Mesodermal cell (in vitro differentiated cells): Measurements from ENCODE around the gene PIP5K1C.
A peak's percentile ranks its signal among the peaks of the same experiment; 100 is the strongest.
"Not testable (repeated sequence)": the region's sequence is repeated elsewhere in the genome, so short reads cannot be mapped to it uniquely, and the experiment has no call there.

Experiments
- H3K27ac ChIP-seq: 2 replicates; pipeline ENCODE4 v1.7.0; 2013; ENCODE audit warnings: mild to moderate bottlenecking, low read depth, low read length, moderate library complexity; ENCODE audit not compliant: severe bottlenecking
- H3K36me3 ChIP-seq: 2 replicates; pipeline ENCODE4 v1.7.1; 2013; ENCODE audit warnings: mild to moderate bottlenecking, low read length, moderate library complexity; ENCODE audit not compliant: control insufficient read depth, insufficient read depth
- H3K4me1 ChIP-seq: one replicate; pipeline ENCODE4 v1.7.1; 2013; ENCODE audit warnings: mild to moderate bottlenecking, low read length; ENCODE audit not compliant: insufficient read depth, control insufficient read depth, poor library complexity, severe bottlenecking
- H3K4me3 ChIP-seq: 2 replicates; pipeline ENCODE4 v1.7.0; 2013; ENCODE audit warnings: low read length, control low read depth, mild to moderate bottlenecking; ENCODE audit not compliant: insufficient read depth, poor library complexity, severe bottlenecking; ENCODE audit errors: extremely low read depth
- H3K9me3 ChIP-seq: 2 replicates; pipeline ENCODE4 v1.7.1; 2013; ENCODE audit warnings: mild to moderate bottlenecking, low read length, moderate library complexity; ENCODE audit not compliant: control insufficient read depth
- WGBS, 2 experiments: methylation state at CpG; one replicate each; pipeline ENCODE4 v1.1.5; 2013; ENCODE audit warnings: missing lambda C conversion rate in 2 of 2; ENCODE audit not compliant: insufficient coverage in 2 of 2; 5-methylcytosine and 5-hydroxymethylcytosine counted together

Gene PIP5K1C

DNA sequence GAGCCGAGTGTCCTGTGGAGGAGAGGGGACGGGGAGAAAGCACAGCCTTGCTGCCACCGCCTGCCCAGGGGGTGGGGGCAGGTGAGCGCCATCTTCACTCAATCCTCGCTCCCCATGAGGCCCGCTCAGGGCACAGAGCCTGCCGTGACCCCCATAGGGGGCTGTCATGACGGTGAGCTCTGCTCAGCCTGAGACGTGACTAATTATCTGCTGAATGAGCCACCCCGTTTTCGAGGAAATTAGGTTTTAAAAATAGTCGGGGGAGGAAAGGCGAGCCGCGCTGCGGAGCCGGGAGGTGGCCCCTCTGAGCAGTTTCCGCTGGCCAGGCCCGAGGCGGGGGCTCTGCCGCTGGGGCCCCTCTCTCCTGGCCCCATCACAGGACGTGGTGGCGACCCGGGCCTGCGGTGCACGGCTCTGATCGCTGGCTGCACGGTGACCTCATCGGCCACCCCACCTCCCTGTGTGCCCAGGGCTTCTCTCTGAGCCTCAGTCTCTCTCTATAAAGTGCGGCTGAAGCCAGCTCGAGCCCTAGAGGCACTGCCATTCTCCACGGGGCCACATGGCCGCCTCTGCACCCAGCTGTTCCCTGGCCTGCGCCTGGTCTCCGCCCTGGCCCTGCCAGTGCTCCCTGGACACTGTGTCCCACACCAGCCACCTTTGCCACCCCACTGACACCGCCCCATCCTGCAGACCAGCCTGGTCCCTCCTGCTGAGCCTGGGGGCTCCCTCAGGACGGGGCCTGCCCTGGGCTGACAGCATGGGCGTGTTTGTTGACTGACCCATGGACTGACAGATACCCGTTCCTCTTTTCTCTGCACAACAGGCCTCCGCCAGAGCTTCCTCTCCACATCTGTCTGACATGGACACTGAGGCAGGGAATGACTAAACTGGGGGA lies 28.3 kb downstream of the PIP5K1C start:
- 61 to 70% methylated on average over 34 to 36 of the region's 40 CpGs for WGBS, 2 experiments
- Histone ChIP-seq H3K36me3 (peaks cover 9% of the 10 kb centered on the region), H3K9me3 (no peaks in the 10 kb centered on the region), H3K27ac (peak overlapping the region; percentile 75), H3K4me3 (no peak overlapping the region), H3K4me1 (peaks cover 48% of the 10 kb centered on the region)

DNA sequence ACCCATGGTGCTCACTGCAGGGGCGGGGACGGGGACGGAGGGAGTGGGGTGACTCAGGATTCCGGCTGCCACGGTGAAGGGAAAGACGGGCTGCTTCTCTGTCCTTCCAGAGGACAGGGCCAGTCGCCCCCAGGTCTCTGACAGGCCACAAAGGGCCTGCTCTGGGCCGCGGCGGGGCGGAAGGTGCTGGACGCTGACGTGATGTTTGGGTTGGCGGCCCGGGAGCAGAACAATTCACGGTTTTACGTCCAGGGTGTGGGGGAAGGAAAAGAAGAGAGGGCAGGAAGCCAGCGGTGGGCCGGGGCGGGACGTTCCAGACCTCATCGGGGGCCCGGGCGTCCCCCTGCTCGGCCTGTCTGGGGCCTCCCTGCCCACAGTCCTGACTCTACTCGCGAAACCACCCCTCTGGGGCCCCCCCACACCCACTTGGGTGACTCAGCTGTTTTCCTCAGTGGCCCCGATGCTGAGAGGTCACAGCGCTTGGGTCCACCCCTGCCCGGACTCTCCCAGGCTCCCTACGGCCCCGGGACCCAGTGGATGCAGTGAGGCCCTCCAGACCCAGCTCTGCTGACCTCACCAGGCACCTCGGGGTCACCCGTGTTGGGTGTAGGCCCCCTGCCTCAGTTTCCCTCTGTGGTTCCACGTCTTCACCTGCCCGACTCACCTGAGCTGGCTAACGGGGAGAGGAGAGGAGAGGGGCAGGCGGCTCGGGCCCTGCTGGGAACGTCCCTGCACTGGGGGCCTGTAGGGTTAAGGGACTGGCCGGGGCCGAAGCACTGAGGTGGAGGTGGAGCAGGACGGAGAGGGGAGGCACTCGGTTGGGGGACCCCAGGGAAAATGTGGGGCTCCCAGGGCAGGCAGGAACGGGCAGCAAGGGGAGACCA lies 29.2 kb downstream of the PIP5K1C start:
- peaks cover 4% of the 10 kb centered on the region for H3K36me3 ChIP-seq
- peak overlapping the region; percentile 75 for H3K27ac ChIP-seq
- no peaks in the 10 kb centered on the region for H3K9me3 ChIP-seq
- peaks cover 48% of the 10 kb centered on the region for H3K4me1 ChIP-seq
- H3K4me3 ChIP-seq, result no peak overlapping the region
- 69 to 77% methylated on average over 33 to 38 of the region's 45 CpGs for WGBS, 2 experiments

GRCh38 chr19:3669947-3670795 lies 30.1 kb downstream of the PIP5K1C start:
- Histone ChIP-seq H3K4me1 (peaks cover 48% of the 10 kb centered on the region), H3K9me3 (no peaks in the 10 kb centered on the region), H3K4me3 (no peak overlapping the region), H3K27ac (peak overlapping the region; percentile 75), H3K36me3 (peaks cover 9% of the 10 kb centered on the region)
- 65 to 76% methylated on average over 19 to 31 of the region's 33 CpGs for WGBS, 2 experiments

DNA sequence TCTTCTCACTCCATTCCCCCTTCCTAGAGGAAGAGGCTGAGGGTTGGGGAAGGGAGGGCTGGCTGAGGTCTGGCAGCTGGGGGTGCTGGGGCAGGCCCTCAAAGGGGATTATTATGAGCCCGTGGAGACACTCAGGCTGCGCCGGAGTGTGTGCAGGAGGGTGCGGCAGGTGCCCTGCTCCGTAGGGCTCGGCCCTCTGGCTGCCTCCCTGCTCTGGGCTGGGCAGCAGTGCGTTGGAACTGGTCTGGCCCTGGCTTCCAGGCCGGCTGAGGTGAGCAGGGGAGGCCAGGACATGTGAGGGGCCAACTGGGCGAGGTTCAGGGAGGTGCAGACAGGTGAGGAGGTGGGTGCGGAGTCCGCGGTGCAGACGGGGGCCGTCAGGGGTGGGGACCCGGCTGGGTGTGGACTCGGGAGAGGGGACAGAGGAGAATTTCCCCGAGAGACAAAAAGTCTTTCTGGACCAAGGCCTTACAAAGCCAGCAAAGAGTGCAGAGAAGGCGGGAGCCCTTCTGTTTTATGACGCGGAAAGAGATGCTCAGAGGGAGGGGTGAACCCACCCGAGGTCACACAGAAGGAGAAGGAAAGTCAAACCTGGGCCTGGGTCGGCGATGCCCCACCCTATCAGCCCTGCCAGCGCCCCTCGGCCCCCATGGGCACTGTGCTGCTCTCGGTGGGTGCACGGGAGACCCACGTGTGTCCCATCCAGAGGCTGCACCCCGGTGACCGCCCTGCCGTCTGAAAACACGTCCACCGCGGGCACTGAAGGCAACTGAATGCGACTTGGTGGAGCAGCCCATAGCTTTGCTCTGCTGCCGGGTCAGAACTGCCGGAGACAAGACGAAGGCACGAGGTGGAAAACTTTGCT lies 31.0 kb downstream of the PIP5K1C start:
- Histone ChIP-seq H3K4me3 (no peak overlapping the region), H3K27ac (no peak overlapping the region), H3K9me3 (no peaks in the 10 kb centered on the region), H3K4me1 (peaks cover 48% of the 10 kb centered on the region), H3K36me3 (peaks cover 17% of the 10 kb centered on the region)
- 87 to 89% methylated on average over 30 to 38 of the region's 39 CpGs for WGBS, 2 experiments

DNA sequence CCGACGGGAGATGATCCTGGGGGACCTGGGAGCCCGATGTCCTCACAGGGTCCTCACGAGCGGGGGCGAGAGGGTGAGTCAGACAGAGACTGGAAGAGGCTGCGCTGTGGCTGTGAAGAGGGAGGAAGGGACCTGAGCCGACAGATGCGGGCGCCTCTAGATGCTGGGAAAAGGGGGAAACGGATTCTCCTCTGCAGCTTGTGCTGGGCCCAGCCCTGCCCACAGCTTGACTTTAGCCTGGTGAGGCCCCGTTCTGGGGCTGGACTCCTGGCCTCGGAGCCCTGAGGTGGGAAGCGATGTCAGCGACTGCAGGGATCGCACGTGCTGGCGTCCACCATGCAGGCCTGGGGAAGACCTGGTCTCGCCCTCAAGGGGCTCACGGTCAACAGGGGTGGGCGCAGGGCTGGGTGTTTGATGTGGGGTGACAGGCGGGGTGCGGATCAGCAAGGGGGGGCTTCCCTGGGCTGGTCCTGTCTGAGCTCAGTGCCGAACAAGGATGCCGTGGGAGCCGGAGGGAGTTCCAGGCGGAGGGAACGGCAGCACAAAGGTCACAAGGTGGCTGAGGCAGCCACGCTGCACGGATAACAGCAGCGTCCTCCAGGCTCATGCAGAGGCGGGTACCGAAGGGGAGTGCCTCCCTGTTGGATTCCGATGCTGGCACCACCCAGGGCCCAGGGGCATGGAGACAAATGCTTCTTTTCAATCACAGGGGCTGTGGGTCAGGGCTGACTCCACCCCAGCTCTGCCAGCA lies 31.8 kb downstream of the PIP5K1C start:
- Histone ChIP-seq H3K27ac (peak overlapping the region; percentile 62), H3K9me3 (no peaks in the 10 kb centered on the region), H3K4me1 (peaks cover 48% of the 10 kb centered on the region), H3K4me3 (no peak overlapping the region), H3K36me3 (peaks cover 21% of the 10 kb centered on the region)
- 88 to 90% methylated on average over 31 to 32 of the region's 34 CpGs for WGBS, 2 experiments

DNA sequence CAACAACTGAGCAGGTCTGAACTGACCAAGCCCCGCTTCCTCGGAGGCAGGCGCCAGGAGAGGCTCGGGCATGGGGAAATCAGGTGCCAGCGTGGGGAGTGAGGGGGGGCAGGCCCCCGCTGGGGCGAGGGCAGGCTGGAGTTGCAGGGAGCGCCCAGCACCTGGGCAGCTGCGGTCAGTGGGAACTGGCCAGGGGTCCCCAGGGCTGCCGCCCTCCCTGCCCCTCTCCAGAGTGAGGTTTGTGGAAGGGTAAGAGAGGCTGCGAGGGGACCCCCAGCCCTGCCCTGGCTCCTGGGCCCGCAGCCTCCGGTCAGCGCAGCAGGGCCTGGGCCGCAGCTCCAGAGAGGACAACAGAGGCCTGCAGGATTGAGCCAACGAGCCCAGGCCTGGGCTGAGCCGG lies 32.5 kb downstream of the PIP5K1C start:
- H3K9me3 ChIP-seq, result no peaks in the 10 kb centered on the region
- H3K27ac ChIP-seq, result peak overlapping the region; percentile 62
- WGBS, 2 experiments, result 92 to 97% methylated on average over 5 to 16 of the region's 17 CpGs

DNA sequence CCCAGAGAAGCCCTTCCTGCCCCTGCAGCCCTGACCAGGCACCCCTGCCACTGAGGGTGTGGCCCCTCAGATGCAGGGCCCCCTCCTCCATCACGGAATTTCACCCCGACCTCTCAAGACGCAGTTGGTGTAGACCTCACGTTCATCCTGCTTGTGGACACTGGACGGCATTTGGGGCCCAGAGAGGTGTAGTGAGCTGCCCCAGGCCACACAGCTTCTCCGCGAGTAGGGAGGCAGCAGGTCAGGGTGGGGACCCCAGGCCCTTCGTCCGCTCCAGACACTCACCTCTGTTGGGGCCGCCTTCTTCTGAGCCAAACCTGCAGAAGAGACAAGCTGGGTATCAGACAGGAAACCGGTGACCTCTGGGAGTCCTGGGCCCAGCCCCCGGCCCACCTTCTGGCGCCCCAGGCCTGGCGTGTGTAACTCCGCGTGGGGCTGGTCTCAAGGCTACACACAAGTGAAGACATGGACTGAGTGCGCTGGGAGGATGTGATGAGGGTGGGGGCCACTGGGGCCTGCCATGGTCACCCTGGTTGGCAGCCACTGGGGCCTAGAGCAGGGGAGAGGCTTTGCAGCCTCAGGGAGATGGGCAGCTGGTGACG lies 33.1 kb downstream of the PIP5K1C start:
- Histone ChIP-seq H3K27ac (no peak overlapping the region), H3K4me3 (no peak overlapping the region), H3K9me3 (no peaks in the 10 kb centered on the region), H3K4me1 (peaks cover 40% of the 10 kb centered on the region), H3K36me3 (peaks cover 30% of the 10 kb centered on the region)
- 95 to 98% methylated on average over 14 to 16 of the region's 18 CpGs for WGBS, 2 experiments

More for the DNA sequence above, 32.5 kb downstream of the PIP5K1C start:
- H3K4me3 ChIP-seq, result no peak overlapping the region
- peaks cover 46% of the 10 kb centered on the region for H3K4me1 ChIP-seq
- H3K36me3 ChIP-seq, result peaks cover 27% of the 10 kb centered on the region

DNA sequence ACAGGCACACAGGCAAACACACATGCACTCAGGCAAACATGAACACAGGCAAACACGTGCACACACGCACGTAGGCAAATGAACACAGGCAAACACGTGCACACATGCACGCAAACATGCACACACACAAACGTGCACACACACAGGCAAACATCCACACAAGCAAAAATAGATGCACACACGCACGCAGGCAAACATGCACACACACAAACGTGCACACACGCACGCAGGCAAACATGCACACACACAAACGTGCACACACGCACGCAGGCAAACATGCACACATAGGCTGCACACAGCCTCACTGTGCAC lies 33.8 kb downstream of the PIP5K1C start:
- H3K4me3 ChIP-seq, H3K27ac ChIP-seq, H3K9me3 ChIP-seq: not testable (repeated sequence)
- 92 to 95% methylated on average over 13 to 14 of the region's 14 CpGs for WGBS, 2 experiments
- Histone ChIP-seq H3K4me1 (peaks cover 34% of the 10 kb centered on the region), H3K36me3 (peaks cover 33% of the 10 kb centered on the region)
